GM19023 (cell line): ENCODE data around the gene BCAR3.
"Not testable (repeated sequence)": the region's sequence is repeated elsewhere in the genome, so short reads cannot be mapped to it uniquely, and the experiment has no call there.

ENCODE experiments used
- ATAC-seq: cut with Tn5 transposase; IDR thresholded peaks from one replicate; pipeline ENCODE4 v1.9.1; 2021; ENCODE audit warnings: mild to moderate bottlenecking, moderate library complexity; ENCODE audit not compliant: unreplicated experiment

The BCAR3 gene

GRCh38 chr1:93690341-93690740 is 8.7 kb upstream of the BCAR3 start:
- no peak for ATAC-seq

DNA sequence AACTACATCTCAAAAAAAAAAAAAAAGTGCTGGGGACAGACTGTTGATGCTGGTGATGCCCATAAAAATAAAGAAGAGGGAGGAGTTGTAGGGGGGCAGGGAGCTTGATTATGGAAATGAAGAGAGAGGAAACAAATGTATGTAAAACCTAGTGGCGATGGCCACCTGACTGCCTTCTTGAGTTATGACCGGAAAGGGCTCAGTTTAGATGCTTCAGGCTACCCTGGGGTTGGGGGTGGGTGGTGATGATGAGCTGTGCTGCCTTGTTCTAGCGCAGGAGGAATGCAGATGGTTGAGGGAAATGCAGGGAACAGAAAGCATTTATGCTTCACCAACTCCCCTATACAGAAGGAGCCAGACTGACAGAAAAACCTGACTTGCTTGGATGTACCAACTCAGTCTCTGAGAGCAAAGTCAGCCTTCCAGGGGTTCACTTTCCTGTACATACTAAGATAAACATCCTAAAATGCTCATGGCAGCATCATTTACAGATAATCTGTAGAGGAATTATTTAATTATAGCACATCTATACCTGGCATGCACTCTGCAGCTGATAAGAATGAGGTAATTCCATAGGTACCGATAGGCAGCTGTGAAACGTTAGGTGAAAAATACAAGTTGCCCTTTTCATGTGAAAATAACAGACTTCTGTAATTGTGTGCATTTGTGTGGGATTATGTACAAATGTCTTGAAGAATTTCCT is 8.0 kb upstream of the BCAR3 start:
- ATAC-seq: no peak

DNA sequence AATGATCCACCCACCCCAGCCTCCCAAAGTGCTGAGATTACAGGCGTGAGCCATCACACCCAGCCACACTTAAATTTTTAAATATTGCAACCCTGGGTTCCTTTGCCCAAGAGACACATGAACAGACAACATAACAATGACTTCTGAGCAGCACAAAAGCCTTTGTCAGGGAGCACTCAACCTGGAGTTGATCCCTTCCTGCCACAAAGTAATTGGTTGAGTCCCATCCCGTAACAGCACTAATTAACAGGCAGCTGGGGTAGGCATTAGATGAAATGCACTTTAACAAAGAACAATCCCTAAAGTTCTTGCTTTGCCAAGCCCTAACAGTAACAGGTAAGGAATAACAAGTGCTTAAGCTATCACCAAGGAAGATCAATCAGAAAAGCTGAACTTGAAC is 5.9 kb upstream of the BCAR3 start:
- no peak for ATAC-seq

GRCh38 chr1:93686504-93687250 is 5.0 kb upstream of the BCAR3 start:
- no peak for ATAC-seq

DNA sequence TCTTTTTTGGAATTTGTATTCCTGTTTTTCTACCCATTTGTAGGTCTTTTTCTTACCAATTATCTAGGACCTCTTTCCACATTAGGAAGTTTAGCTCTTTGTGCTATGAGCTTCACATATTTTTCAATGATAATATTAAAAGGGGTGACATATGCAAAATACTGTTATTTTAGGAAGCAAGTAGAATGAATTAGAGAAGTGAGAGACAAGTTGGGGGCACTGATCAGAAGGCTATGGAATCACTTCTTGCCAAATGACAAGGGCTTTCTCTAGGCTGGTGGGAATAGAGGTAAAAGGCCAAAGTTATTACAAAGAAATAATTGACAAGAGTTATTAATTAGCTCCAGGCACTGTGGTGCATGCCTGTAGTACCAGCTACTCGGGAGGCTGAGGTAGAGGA is 4.3 kb upstream of the BCAR3 start:
- ATAC-seq: no peak

- ATAC-seq: no peak
Observed at GRCh38 chr1:93683234-93683633, 1.6 kb upstream of the BCAR3 start.

- ATAC-seq: no peak
Observed at GRCh38 chr1:93681989-93682412, 364 bp upstream of the BCAR3 start.

DNA sequence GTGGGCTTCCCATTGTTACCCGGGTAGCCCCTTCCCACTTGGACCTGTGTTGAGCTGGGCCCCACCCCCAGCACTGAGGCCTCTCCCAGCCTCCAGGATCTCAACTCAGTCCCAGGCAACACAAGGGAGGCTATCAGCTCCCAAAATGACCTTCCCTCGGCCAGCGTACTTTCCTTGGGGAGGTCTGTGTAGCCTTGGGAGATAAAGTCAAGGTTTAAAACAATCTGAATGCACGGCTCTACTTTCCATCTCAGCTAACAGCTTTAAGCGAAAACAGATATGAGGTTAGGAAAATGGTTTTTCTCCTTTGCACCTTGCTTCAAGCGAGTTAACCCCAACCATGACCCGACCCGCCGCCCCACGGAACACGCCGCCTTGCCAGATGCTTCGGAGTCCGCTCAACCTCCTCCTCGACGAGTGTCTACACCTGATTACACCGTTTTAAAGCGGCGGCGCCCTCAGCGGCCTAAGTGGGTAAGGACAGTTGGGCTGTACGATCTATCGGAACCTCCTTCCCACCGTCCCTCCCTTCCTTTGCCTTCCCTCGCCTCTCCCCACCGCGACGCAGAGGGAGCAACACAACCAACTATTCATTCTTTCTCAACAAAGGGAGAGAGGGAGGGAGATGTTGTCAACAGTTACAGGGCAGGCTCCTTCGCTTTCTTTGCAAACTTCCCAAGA is 1.1 kb downstream of the BCAR3 start:
- peak; percentile 69 for ATAC-seq

- ATAC-seq: no peak
Observed at GRCh38 chr1:93680076-93680419, 1.6 kb downstream of the BCAR3 start.

DNA sequence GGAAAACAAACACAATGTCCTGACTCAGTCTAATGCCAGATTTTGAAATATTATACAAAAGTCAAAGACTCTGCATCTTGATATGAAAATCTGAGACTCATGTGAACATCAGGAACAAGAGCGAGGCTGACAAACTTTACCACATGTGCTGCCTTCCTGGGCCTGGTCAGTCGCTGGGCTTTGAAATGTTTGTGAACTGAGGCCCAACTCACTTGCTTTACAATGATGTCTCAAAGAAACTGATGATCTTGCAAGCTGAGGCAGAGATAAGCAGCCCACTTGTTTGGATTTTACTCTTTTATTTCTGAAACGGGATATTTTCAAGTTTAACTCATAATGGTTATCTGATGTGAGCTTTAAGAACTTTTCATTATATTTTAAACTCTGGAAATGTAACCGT is 2.1 kb downstream of the BCAR3 start:
- no peak for ATAC-seq

- no peak for ATAC-seq
Observed at GRCh38 chr1:93678946-93679480, 2.6 kb downstream of the BCAR3 start.

DNA sequence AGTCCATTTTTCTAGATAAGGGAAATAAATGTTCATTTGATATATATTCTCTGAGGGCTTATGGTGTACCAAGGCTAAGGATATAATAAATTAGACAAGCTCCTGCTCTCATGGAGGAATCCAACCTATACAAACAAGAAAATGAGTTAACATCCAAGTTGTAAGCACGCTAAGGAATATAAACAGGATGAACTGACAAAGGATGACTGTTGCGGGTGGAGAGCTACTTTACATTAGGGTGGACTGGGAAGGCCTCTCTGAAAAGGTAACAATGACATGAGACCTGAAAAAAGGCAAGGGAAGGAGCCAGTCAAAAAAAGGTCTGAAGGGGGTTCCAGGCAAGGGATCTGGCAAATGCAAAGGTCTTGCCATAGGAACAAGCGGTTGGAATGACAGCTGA is 3.1 kb downstream of the BCAR3 start:
- ATAC-seq: no peak

GRCh38 chr1:93677729-93678128 is 3.9 kb downstream of the BCAR3 start:
- no peak for ATAC-seq

DNA sequence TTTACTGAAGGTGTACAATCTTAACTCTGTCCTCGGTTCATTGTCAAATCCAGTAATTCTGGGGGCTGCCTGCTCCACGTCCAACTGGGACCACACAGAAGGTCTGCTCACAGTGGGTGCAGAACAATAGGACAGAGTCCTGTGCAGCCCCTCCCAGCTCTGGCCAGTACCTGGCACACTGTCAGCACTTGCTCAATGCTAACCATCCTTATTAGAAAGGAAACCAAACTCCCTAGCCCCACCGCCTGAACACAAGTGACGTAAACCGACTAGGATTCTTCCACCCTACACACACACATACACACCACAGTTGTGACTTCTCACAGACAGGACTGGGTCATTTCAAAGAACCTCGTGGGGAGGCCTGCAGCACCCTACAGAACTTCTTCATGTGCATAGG is 5.2 kb downstream of the BCAR3 start:
- ATAC-seq: no peak

DNA sequence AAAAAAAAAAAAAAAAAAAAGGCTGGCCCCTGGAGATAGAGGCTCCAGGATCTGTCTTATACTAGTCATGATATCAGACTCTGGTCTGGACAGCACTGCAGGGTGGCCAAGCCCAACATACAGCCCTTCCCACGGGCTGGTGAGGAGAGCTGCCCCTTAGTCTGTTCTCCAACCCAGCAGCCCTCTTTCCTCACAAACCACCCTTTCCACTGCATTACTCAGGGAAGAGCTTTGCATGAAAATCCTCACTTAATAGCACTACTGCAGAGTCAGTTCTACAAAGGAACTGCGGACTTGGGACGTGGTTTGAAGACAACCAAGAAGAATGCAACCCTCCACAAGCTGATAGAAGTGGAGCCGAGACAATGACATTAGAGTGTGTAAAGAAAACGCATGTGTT is 5.7 kb downstream of the BCAR3 start:
- ATAC-seq: no peak

GRCh38 chr1:93675271-93675670 is 6.4 kb downstream of the BCAR3 start:
- ATAC-seq: no peak

GRCh38 chr1:93674071-93674470 is 7.6 kb downstream of the BCAR3 start:
- not testable (repeated sequence) for ATAC-seq

DNA sequence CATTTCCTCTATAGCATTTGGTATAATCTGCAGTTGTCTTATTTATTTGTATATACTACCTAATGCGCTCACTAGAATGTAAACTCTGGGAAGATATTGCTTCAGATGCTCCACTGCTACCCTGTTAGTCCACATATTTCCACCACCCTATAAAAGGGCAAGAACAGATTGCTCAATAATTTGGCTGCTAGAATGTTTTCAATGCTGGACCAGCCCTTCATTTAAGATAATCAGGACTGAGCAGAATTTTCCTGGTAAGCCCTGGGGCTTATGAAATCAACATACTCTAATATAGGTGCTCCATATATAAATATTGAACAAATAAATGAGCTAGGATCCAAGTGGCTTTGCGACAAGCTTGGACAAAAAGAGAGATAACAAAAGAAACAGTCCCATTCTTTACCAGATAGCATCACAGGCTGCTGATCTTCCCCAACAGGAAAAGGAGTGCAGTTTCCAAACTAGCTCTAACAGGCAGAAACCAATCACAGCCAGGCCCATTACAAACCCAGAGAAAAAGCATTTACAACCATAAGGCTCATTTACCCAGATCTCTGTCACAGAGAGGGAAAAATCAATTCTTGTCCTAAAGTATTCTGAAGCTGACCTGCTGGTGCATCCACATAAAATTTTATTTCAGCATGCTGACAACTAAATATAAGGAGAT is 8.3 kb downstream of the BCAR3 start:
- no peak for ATAC-seq

GRCh38 chr1:93672477-93673162 is 9.0 kb downstream of the BCAR3 start:
- no peak for ATAC-seq

GRCh38 chr1:93672069-93672468 is 9.6 kb downstream of the BCAR3 start:
- ATAC-seq: no peak
